ENCODE results near the gene KIF21B.

DNA sequence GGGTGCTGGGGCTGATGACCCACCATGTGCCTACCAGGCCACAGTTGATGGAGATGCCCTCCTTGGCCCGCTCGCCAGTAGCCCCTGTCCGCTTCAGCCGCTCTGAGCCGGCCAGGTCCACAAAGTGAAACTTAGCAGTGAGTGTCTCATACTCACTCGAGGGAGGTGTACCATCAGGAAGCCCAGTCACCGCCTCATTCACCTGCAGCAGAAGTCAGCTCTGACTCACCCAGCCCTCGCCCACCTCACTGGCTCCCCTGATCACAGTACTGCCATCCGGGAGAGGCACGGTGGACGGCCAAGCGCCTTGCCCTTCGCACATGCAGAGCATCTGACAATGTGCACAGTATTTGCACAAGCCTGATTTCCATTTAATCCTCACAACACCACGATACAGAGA lies 18.8 kb downstream of the KIF21B start:
- TF ChIP-seq, protein P1, sequence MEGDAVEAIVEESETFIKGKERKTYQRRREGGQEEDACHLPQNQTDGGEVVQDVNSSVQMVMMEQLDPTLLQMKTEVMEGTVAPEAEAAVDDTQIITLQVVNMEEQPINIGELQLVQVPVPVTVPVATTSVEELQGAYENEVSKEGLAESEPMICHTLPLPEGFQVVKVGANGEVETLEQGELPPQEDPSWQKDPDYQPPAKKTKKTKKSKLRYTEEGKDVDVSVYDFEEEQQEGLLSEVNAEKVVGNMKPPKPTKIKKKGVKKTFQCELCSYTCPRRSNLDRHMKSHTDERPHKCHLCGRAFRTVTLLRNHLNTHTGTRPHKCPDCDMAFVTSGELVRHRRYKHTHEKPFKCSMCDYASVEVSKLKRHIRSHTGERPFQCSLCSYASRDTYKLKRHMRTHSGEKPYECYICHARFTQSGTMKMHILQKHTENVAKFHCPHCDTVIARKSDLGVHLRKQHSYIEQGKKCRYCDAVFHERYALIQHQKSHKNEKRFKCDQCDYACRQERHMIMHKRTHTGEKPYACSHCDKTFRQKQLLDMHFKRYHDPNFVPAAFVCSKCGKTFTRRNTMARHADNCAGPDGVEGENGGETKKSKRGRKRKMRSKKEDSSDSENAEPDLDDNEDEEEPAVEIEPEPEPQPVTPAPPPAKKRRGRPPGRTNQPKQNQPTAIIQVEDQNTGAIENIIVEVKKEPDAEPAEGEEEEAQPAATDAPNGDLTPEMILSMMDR (IDR thresholded peaks at IDR 0.05; ENCODE audit: poor library complexity): no peak
- no peak for TF ChIP-seq EZH2 (IDR thresholded peaks at IDR 0.05; ENCODE audit: borderline replicate concordance)
- TF ChIP-seq EZH2phosphoT487 (IDR thresholded peaks at IDR 0.05; ENCODE audit: low read depth, severe bottlenecking, unreplicated experiment): no peak
